Neural cell (in vitro differentiated cells): ENCODE data around the gene STK32B.

Experiments used
- EP300 ChIP-seq: fragments of 450-650 bp; conservative IDR thresholded peaks from 2 replicates; pipeline ENCODE4 v1.6.1; 2014; ENCODE audit warnings: antibody characterized with exemption, mild to moderate bottlenecking, moderate library complexity; ENCODE audit not compliant: poor library complexity, severe bottlenecking
- POLR2AphosphoS5 ChIP-seq: IDR thresholded peaks from 2 replicates; pipeline ENCODE4 v1.6.1; 2012
- RAD21 ChIP-seq: fragments of 450-650 bp; conservative IDR thresholded peaks from 2 replicates; pipeline ENCODE4 v1.6.1; 2014; ENCODE audit warnings: antibody characterized with exemption, mild to moderate bottlenecking, moderate library complexity
- SMC3 ChIP-seq: fragments of 450-650 bp; conservative IDR thresholded peaks from 2 replicates; pipeline ENCODE4 v1.6.1; 2014; ENCODE audit warnings: antibody characterized with exemption, mild to moderate bottlenecking, moderate library complexity; ENCODE audit not compliant: poor library complexity
- TF ChIP-seq, protein P1 (sequence below): fragments of 450-650 bp; IDR thresholded peaks from 2 replicates; pipeline ENCODE4 v1.5.1; 2014; ENCODE audit warnings: antibody characterized with exemption, mild to moderate bottlenecking, moderate library complexity; ENCODE audit not compliant: poor library complexity, severe bottlenecking

DNA sequence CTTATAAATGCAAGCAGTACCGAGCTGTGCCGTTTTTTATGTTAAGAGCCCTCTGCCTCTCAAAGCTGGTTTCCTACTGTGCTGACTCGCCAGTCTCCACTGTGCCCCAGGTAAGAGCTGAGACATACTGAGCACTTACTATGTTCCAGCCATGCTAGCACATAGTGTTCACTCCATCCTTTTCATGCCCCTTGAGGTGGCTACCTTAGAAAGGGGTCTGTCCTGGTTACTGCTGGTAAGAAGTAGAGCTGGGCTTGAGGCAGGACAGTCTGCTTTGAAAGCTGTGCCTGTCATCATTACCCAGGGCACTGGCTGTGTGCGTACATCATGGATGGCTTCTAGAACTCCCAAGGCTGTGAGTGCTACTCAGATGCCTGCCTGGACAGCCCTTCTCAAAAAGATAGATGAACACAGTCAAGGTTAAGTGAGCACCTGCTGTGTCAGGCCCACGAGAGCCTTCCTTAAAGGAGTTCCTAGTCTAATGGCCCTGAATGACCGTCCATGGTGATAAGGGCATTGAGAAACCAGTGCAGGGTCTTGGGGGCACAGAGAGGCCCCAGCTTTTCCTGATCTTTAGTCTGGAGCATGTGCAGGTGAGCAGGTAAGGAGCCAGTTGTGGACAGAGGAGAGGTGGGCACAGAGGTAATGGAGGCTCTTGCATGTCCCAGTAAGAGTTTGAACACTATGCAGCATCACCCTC is 1.6 kb downstream of the STK32B start:
- TF ChIP-seq RAD21, result no peak
- TF ChIP-seq, protein P1, sequence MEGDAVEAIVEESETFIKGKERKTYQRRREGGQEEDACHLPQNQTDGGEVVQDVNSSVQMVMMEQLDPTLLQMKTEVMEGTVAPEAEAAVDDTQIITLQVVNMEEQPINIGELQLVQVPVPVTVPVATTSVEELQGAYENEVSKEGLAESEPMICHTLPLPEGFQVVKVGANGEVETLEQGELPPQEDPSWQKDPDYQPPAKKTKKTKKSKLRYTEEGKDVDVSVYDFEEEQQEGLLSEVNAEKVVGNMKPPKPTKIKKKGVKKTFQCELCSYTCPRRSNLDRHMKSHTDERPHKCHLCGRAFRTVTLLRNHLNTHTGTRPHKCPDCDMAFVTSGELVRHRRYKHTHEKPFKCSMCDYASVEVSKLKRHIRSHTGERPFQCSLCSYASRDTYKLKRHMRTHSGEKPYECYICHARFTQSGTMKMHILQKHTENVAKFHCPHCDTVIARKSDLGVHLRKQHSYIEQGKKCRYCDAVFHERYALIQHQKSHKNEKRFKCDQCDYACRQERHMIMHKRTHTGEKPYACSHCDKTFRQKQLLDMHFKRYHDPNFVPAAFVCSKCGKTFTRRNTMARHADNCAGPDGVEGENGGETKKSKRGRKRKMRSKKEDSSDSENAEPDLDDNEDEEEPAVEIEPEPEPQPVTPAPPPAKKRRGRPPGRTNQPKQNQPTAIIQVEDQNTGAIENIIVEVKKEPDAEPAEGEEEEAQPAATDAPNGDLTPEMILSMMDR, result no peak
- TF ChIP-seq SMC3, result no peak
- no peak for TF ChIP-seq EP300
- no peak for TF ChIP-seq POLR2AphosphoS5
